Activated T-helper 1 cell treated with anti-CD3 and anti-CD28 coated beads, Interleukin-2, amount 50 U/mL, for 16 hours (primary cell): Measurements from ENCODE around the gene LUZP2.

Experiments used
- DNase-seq, 2 donors: peaks; one replicate each; pipeline ENCODE4 v3.0.0-alpha.2; 2020; ENCODE audit warnings: low read depth in 1 of 2, low spot score in 1 of 2

The LUZP2 gene

DNA sequence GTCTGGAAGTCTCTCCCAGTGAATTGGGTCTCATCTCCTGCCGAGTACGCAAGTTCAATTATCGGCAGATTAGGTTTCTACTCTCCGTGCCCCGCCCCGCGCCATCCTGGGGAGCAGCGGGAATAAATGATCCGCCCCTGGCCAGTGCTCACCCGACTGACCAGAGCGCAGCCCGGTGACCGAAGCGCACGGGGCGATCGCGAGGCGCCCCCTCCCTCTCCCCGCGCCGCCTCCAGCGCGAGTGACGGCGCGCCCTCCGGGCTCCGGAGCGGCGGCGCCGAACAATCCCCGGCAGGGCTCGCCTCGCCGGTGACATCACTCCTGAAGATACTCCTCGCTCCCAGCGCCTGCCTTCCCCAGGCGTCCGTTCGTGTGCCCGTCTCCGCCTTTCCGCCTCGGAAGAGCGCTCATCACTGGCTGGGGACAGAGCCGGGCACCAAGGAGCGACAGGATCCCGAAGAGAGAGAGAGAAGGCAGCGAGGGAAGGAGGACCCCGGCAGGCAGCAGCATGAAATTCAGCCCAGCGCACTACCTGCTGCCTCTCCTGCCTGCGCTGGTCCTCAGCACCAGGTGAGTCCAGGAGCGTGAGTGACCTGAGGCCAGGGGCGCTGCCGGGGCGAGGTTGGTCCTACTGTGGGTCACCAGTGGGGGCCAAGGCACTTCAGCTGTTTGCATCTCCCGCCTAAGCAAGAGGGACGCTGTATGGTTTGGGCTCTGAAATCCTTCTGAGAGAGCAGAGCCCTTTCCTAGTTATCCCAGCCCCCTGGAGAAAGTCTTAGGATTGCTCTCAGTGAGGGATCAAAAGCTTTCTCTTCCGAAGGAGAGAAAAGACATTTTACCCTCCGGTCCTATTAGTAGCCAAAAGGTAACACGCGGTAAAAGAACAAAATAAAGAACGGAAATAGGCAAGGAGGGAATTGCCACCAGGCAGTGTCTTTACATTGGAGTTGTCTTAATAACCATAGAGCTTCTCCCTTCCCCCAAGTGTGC, at the start of gene LUZP2:
TSS of gene LUZP2 (plus strand) at position 318 of the 990 bp plus-strand sequence.
- DNase-seq = no peak

DNA sequence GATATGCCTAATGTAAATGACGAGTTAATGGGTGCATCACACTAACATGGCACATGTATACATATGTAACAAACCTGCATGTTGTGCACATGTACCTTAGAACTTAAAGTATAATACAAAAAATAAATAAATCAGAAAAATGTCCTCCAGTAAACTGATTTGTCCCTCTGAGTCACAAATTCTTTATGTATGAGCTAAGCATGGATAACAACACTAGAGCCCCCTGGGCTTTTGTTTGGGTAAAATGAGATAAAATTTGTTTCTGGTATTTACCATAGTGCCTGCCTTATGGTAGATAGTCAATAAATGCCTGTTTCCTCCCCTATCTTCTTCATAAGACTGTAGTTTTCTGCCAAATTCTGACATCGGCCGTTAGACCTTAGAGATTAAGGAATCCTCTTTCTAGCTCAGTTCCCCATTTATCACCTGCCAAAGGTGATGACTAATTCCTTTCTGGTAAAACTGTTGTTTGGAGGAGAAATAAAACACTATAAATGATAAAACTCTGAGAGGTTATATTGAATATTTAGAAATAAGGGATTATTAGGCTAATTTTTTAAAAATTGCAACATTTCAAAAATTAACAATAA, 43.6 kb upstream of the LUZP2 start:
- no peak for DNase-seq

- no peak for DNase-seq
These were observed 38.9 kb upstream of the LUZP2 start for GRCh38 chr11:24457985-24458384.

GRCh38 chr11:24470431-24470830, 26.4 kb upstream of the LUZP2 start:
- no peak for DNase-seq

- no peak for DNase-seq
These were observed 25.8 kb upstream of the LUZP2 start for GRCh38 chr11:24471084-24471483.

DNA sequence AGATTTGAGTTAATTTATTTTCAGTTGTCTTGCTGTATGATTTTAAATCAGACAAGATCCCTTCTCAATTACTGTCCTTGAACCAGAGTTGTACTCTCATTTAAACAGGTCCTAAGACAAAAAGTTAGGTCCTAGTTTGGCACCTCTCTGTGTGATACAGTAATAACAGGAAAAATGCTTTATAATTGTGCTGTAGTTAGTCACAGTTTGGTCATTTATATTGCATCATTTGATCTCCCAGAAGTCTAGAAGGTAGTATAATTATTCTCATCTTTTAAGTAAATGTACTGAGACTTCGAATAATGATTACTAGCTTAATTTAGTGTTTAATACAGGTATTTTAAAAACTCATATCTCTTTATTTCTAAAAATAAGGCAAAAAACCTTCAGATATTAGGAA, 18.1 kb upstream of the LUZP2 start:
- no peak for DNase-seq

DNA sequence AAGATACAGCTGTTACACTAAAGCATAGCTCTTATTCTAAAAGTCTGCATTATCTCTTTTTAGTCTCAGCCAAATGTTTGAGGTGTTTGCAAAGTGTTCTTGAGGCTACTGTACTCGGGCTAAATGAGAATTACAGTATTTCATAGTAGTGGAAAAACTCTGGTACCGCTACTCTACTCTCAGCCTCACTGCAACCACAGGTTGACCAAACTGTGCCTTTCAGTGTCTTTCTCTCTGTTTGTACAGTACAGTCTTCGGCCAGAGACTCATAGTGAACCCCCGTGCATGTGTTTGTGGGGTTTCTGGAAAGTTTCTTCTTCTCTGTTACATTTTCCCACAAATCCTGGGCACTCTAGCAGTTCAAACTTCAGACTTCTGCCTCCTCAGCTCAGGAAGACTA, 7.4 kb upstream of the LUZP2 start:
- DNase-seq = no peak

- DNase-seq = no peak
These were observed 492 bp upstream of the LUZP2 start for GRCh38 chr11:24496386-24496735.

DNA sequence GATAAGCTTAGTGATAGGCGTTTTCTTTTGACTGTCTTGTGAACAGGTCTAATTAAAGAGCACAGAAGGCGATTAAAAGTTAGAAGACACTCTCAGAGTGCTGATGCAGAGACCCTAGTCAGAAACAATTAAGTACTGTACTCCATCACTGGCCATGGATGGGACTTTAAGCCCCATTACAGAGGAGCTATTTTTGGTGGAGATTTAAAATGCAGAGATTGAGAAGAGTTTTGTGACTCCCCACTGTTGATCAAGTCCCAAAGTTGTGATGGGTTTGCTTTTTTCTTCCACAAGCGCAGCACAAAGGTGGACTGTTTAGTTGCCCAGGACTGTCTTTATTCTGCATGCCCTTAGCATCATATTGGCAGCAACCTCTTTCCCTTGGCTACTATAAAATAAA, 978 bp downstream of the LUZP2 start:
- no peak for DNase-seq

- no peak for DNase-seq
These were observed 5.6 kb downstream of the LUZP2 start for GRCh38 chr11:24502425-24502824.

DNA sequence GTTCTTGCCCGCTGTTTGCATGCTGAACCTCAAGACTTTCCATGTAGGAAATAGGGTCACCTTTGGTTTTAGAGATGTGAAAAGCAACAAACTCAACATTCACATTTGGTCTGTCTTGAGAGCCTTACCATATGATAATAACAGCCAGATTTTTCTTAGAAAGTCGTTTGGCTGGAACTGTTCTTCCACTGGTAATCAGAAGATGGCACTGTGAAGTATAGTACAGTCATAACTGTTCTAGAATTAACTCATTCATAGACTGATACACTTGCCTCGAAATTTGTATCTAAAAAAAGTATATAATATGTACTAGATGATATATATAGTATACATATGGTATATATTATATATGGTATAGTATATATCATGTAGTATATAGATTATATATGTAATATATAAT, 12.3 kb downstream of the LUZP2 start:
- no peak for DNase-seq

GRCh38 chr11:24511511-24511910, 14.7 kb downstream of the LUZP2 start:
- DNase-seq = no peak

DNA sequence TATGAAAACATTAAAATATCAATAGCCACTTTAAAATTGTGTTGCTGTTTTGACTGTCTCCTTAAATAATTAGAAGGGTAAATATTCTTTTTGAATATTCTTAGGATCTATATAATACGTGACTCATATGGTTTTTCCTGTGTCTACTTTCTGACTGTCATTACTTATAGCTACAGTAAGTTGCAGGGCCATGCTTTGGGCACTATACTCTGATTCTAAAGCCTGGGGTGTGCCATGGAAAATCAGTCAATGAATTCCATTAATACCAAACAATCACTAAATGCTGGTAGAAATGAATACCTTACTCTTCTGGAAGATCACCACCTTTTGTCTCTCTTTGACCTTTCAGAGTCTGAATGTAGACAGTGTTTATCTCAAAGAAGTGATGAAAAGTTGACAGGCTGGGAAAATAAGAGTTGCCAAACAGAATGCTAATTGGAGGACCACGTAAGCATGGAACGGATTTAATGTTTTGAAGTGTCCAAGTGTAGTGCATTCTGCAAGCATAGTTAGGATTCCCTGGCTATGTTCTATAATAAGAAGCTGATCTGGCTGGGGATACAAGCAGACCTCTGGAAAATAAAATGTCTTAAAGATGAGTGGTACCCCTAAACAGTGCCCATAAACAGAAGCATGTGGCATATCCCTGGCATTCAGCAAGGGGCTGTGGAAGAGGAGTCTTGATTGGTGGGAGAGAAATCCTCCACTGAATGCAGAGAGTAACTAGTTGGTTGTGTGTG, 16.8 kb downstream of the LUZP2 start:
- no peak for DNase-seq

- DNase-seq = no peak
These were observed 17.4 kb downstream of the LUZP2 start for GRCh38 chr11:24514219-24514594.

- no peak for DNase-seq
These were observed 18.8 kb downstream of the LUZP2 start for GRCh38 chr11:24515632-24516031.

DNA sequence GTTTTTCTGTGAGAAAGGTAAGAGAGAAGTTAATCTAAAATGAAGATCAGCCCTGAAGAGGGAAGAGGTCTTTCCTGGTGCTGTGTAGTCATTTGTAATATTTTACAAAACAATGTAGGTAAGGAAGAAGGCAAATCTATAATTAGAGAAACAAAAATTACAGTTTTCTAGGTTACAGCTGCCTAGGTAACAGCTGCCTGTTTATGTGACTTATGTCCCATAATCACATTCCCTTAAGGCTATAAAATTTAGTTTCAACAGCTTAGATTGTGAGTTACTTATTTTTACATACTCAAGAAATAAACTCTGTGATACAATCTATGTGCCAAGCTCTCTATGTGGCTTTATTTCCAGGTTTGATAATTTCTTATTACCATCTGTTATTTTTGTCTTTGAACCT, 19.8 kb downstream of the LUZP2 start:
- DNase-seq = no peak

DNA sequence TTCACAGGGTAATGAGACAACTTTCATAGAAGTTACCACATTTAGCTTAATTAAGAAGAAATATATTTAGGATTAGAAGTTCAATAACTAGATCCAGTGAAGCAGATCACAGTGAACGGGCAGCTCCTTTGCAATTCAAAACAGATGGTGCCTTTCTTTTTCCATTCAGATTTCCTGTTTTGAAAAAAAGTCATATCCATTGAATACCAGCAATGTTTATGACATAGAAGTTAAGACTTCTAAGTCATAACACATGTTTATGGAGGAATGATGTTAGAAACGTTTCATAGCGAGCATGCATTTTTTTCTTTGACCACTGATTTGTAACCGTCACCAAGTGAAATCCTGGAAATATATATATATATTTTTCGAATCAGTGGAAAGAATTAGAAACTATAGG, 24.7 kb downstream of the LUZP2 start:
- DNase-seq = no peak

DNA sequence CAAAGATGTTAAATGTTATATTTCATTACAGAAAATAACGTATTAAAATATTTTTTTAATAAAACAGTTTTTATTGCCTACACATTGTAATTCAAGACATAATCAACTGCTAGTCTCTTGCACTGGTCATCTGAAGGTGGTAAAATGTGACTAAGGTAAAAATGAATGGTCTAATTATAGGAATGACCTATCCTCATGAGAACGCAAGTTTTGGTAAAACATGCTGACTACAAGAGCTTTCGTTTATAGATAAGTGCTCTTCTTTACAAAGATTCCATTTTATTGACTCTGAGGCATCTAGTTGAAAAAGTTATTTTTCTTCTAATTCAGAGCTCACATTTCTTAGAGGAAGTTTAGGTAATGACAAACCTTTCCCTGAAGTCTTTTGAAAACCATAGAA, 27.3 kb downstream of the LUZP2 start:
- DNase-seq = no peak

- DNase-seq = no peak
These were observed 34.7 kb downstream of the LUZP2 start for GRCh38 chr11:24531528-24531927.

DNA sequence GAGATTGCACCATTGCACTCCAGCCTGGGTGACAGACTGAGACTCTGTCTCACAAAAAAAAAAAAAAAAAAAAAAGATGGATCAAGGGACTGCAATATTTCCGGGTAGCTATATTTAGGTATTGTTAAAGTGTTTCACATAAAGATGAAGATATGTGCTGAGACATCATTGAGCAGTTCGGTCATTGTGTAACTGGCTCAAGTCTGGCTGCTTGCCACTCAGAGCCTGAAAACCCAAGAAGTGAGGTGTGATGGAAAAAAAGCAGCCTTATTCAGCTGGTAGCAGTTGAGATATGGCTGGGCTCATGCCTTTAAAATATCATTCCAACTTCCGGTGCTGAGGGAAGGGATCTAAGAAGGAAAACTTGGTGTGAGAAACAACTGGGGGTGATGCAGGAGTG, 46.9 kb downstream of the LUZP2 start:
- no peak for DNase-seq

DNA sequence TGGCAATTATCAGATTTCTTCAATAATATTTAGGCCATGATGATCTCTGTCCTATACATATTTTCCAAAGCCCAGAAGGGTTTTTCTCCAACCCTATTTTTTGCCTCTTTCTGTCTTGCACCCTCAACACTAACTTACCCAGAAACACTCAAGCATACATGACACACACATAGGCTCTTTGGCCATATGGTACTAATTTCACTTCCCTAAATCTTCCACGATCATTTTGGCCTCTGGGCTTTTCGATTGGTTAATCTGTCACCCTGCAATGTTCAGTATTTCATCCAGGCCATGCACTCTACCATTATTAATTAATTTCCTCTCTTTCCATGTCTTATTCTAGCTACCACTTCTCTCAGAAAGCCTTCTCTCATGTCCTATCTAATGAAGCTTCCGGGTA, 59.8 kb downstream of the LUZP2 start:
- no peak for DNase-seq

- no peak for DNase-seq
These were observed 62.5 kb downstream of the LUZP2 start for GRCh38 chr11:24559315-24559714.
